Mononuclear cell (primary cell): ENCODE results near the gene ALPK1. TPM values are rescaled to one million over a fixed set of nuclear protein-coding genes. Genes with fewer than 3 reads are reported as not detected.

Source experiments
- H3K27me3 ChIP-seq: 2 replicates; pipeline ENCODE4 v1.6.0; 2011; ENCODE audit warnings: low read length, control low read depth; ENCODE audit not compliant: insufficient read depth
- H3K4me1 ChIP-seq: 2 replicates; pipeline ENCODE4 v1.5.1; 2011; ENCODE audit warnings: mild to moderate bottlenecking, low read length, control low read depth; ENCODE audit not compliant: insufficient read depth
- H3K4me3 ChIP-seq: 2 replicates; pipeline ENCODE4 v1.5.1; 2011; ENCODE audit warnings: mild to moderate bottlenecking, low read length, moderate library complexity
- H3K9me3 ChIP-seq: 2 replicates; pipeline ENCODE4 v1.5.1; 2011; ENCODE audit warnings: low read depth, mild to moderate bottlenecking, control low read depth, low read length
- total RNA-seq: library from RNA; depleted of rRNA; stranded (reverse); fragments of >200 nt; gene quantifications from one replicate; pipeline ENCODE4 v1.2.3, GENCODE V29; 2012

The ALPK1 gene
- total RNA-seq, 1 donor: 9.6 TPM

GRCh38 chr4:112329672-112330375 is 32.7 kb downstream of the ALPK1 start:
- Histone ChIP-seq H3K9me3 (no peaks in the 10 kb centered on the region), H3K27me3 (no peaks in the 10 kb centered on the region), H3K4me1 (peaks cover 9% of the 10 kb centered on the region), H3K4me3 (no peak overlapping the region)

- H3K4me1 ChIP-seq: peaks cover 9% of the 10 kb centered on the region
- no peak overlapping the region for H3K4me3 ChIP-seq
- no peaks in the 10 kb centered on the region for H3K9me3 ChIP-seq
- H3K27me3 ChIP-seq: no peaks in the 10 kb centered on the region
Measured at GRCh38 chr4:112330921-112331320, 33.8 kb downstream of the ALPK1 start.

- H3K4me3 ChIP-seq: no peak overlapping the region
Measured at GRCh38 chr4:112332398-112332797, 35.2 kb downstream of the ALPK1 start.

GRCh38 chr4:112340023-112340422 is 42.9 kb downstream of the ALPK1 start:
- no peak overlapping the region for H3K4me3 ChIP-seq
- H3K4me1 ChIP-seq: no peaks in the 10 kb centered on the region
- no peaks in the 10 kb centered on the region for H3K9me3 ChIP-seq
- H3K27me3 ChIP-seq: no peaks in the 10 kb centered on the region

More at GRCh38 chr4:112332398-112332797, 35.2 kb downstream of the ALPK1 start:
- Histone ChIP-seq H3K27me3 (no peaks in the 10 kb centered on the region), H3K9me3 (no peaks in the 10 kb centered on the region), H3K4me1 (peaks cover 9% of the 10 kb centered on the region)

GRCh38 chr4:112341033-112341432 is 43.9 kb downstream of the ALPK1 start:
- Histone ChIP-seq H3K9me3 (no peaks in the 10 kb centered on the region), H3K4me1 (no peaks in the 10 kb centered on the region), H3K4me3 (no peak overlapping the region), H3K27me3 (no peaks in the 10 kb centered on the region)

GRCh38 chr4:112343330-112344080 is 46.3 kb downstream of the ALPK1 start:
- H3K4me3 ChIP-seq: no peak overlapping the region
- H3K27me3 ChIP-seq: no peaks in the 10 kb centered on the region

GRCh38 chr4:112348488-112349158 is 51.5 kb downstream of the ALPK1 start:
- Histone ChIP-seq H3K4me1 (no peaks in the 10 kb centered on the region), H3K27me3 (no peaks in the 10 kb centered on the region), H3K9me3 (no peaks in the 10 kb centered on the region), H3K4me3 (no peak overlapping the region)

More at GRCh38 chr4:112343330-112344080, 46.3 kb downstream of the ALPK1 start:
- H3K4me1 ChIP-seq: no peaks in the 10 kb centered on the region
- H3K9me3 ChIP-seq: no peaks in the 10 kb centered on the region

- H3K4me1 ChIP-seq: no peaks in the 10 kb centered on the region
- H3K9me3 ChIP-seq: no peaks in the 10 kb centered on the region
- no peaks in the 10 kb centered on the region for H3K27me3 ChIP-seq
- H3K4me3 ChIP-seq: no peak overlapping the region
Measured at GRCh38 chr4:112352736-112353135, 55.6 kb downstream of the ALPK1 start.

GRCh38 chr4:112355662-112356061 is 58.5 kb downstream of the ALPK1 start:
- H3K4me1 ChIP-seq: no peaks in the 10 kb centered on the region
- H3K9me3 ChIP-seq: no peaks in the 10 kb centered on the region
- no peaks in the 10 kb centered on the region for H3K27me3 ChIP-seq
- no peak overlapping the region for H3K4me3 ChIP-seq

GRCh38 chr4:112357453-112357852 is 60.3 kb downstream of the ALPK1 start:
- Histone ChIP-seq H3K4me1 (no peaks in the 10 kb centered on the region), H3K9me3 (peaks cover under 1% of the 10 kb centered on the region), H3K4me3 (no peak overlapping the region), H3K27me3 (no peaks in the 10 kb centered on the region)

- Histone ChIP-seq H3K4me1 (no peaks in the 10 kb centered on the region), H3K9me3 (peaks cover 5% of the 10 kb centered on the region), H3K4me3 (no peak overlapping the region), H3K27me3 (no peaks in the 10 kb centered on the region)
Measured at GRCh38 chr4:112357897-112358296, 60.7 kb downstream of the ALPK1 start.

GRCh38 chr4:112358415-112358814 is 61.2 kb downstream of the ALPK1 start:
- no peak overlapping the region for H3K4me3 ChIP-seq
- no peaks in the 10 kb centered on the region for H3K27me3 ChIP-seq
- H3K9me3 ChIP-seq: peaks cover 10% of the 10 kb centered on the region
- H3K4me1 ChIP-seq: no peaks in the 10 kb centered on the region

GRCh38 chr4:112358952-112359749 is 62.0 kb downstream of the ALPK1 start:
- H3K4me3 ChIP-seq: no peak overlapping the region
- H3K9me3 ChIP-seq: peaks cover 11% of the 10 kb centered on the region
- H3K27me3 ChIP-seq: no peaks in the 10 kb centered on the region
- no peaks in the 10 kb centered on the region for H3K4me1 ChIP-seq

- Histone ChIP-seq H3K9me3 (peaks cover 12% of the 10 kb centered on the region), H3K27me3 (no peaks in the 10 kb centered on the region), H3K4me3 (no peak overlapping the region)
Measured at GRCh38 chr4:112361181-112361791, 64.1 kb downstream of the ALPK1 start.

More at GRCh38 chr4:112361181-112361791, 64.1 kb downstream of the ALPK1 start:
- H3K4me1 ChIP-seq: no peaks in the 10 kb centered on the region
